ENCODE results near the gene FRMD4A.

FRMD4A gene

GRCh38 chr10:13758312-13758711 lies 572.4 kb downstream of the FRMD4A start:
- DNase-seq (ENCODE audit: low read depth in 2 of 2): no peak

GRCh38 chr10:13754277-13754676 lies 576.4 kb downstream of the FRMD4A start:
- no peak for DNase-seq (ENCODE audit: low read depth in 2 of 2)

- no peak for DNase-seq (ENCODE audit: low read depth in 2 of 2)
These were observed 579.4 kb downstream of the FRMD4A start for GRCh38 chr10:13751191-13751764.

GRCh38 chr10:13750299-13751190 lies 580.2 kb downstream of the FRMD4A start:
- no peak for DNase-seq (ENCODE audit: low read depth in 2 of 2)

- DNase-seq (ENCODE audit: low read depth in 2 of 2): no peak
These were observed 585.5 kb downstream of the FRMD4A start for GRCh38 chr10:13745271-13745670.

- no peak for DNase-seq (ENCODE audit: low read depth in 2 of 2)
These were observed 586.8 kb downstream of the FRMD4A start for GRCh38 chr10:13743963-13744362.

- DNase-seq (ENCODE audit: low read depth in 2 of 2): no peak
These were observed 587.5 kb downstream of the FRMD4A start for GRCh38 chr10:13743101-13743693.

GRCh38 chr10:13741438-13741837 lies 589.3 kb downstream of the FRMD4A start:
- no peak for DNase-seq (ENCODE audit: low read depth in 2 of 2)

GRCh38 chr10:13740461-13740860 lies 590.3 kb downstream of the FRMD4A start:
- no peak for DNase-seq (ENCODE audit: low read depth in 2 of 2)

GRCh38 chr10:13739183-13739582 lies 591.5 kb downstream of the FRMD4A start:
- no peak for DNase-seq (ENCODE audit: low read depth in 2 of 2)

GRCh38 chr10:13736506-13736905 lies 594.2 kb downstream of the FRMD4A start:
- DNase-seq (ENCODE audit: low read depth in 2 of 2): no peak

- no peak for DNase-seq (ENCODE audit: low read depth in 2 of 2)
These were observed 596.6 kb downstream of the FRMD4A start for GRCh38 chr10:13734151-13734550.

GRCh38 chr10:13733071-13733470 lies 597.7 kb downstream of the FRMD4A start:
- DNase-seq (ENCODE audit: low read depth in 2 of 2): no peak

GRCh38 chr10:13732465-13732881 lies 598.3 kb downstream of the FRMD4A start:
- no peak for DNase-seq (ENCODE audit: low read depth in 2 of 2)

- DNase-seq (ENCODE audit: low read depth in 2 of 2): no peak
These were observed 598.9 kb downstream of the FRMD4A start for GRCh38 chr10:13731799-13732198.

GRCh38 chr10:13730956-13731355 lies 599.8 kb downstream of the FRMD4A start:
- DNase-seq (ENCODE audit: low read depth in 2 of 2): no peak

GRCh38 chr10:13730306-13730652 lies 600.4 kb downstream of the FRMD4A start:
- no peak for DNase-seq (ENCODE audit: low read depth in 2 of 2)

GRCh38 chr10:13729586-13730305 lies 601.0 kb downstream of the FRMD4A start:
- DNase-seq (ENCODE audit: low read depth in 2 of 2): no peak

- DNase-seq (ENCODE audit: low read depth in 2 of 2): no peak
These were observed 601.7 kb downstream of the FRMD4A start for GRCh38 chr10:13728898-13729535.

- DNase-seq (ENCODE audit: low read depth in 2 of 2): no peak
These were observed 605.1 kb downstream of the FRMD4A start for GRCh38 chr10:13725594-13725993.

GRCh38 chr10:13724484-13724883 lies 606.2 kb downstream of the FRMD4A start:
- no peak for DNase-seq (ENCODE audit: low read depth in 2 of 2)

All from stimulated activated CD8-positive, alpha-beta memory T cell treated with anti-CD3 and anti-CD28 coated beads, Interleukin-7, amount 100 ng/mL, for 1 hour (primary cell).